OCI-LY7 (cell line): ENCODE measurements around the gene BBS9.

Experiments used
- EZH2phosphoT487 ChIP-seq: fragments of 200-600 bp; sonication (generic); IDR thresholded peaks from 2 replicates; pipeline ENCODE4 v1.6.1; 2018; ENCODE audit warnings: low read depth, borderline replicate concordance, mild to moderate bottlenecking, mixed run types, antibody characterized with exemption, low read length, moderate library complexity, mixed read lengths
- TF ChIP-seq, protein P1 (sequence below): fragments of 200-600 bp; sonication (generic); conservative IDR thresholded peaks from 2 replicates; pipeline ENCODE4 v1.5.1; 2014; ENCODE audit warnings: mild to moderate bottlenecking, antibody characterized with exemption, low read length, moderate library complexity, mixed read lengths

DNA sequence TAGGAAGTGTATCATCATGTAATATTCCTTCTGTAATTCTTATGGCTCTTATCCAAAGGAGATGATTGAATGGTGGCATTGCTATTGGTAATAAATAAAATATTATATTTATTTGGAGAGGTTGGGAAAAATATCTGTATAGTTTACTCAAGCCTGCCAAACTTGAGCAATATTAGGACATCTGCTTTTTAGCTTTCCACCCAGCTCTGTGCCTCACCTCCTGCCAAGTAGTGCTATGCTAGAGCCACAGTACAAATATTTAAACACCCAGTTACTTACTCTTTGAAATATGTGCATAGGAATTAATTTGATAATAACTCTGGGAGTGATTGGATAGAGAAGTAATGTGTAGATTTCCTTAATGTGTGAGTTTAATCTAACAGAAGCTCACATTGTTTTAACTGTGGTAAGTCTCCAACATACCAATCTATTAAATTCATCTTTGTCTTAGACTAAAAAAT, 129.2 kb downstream of the BBS9 start:
- TF ChIP-seq, protein P1, sequence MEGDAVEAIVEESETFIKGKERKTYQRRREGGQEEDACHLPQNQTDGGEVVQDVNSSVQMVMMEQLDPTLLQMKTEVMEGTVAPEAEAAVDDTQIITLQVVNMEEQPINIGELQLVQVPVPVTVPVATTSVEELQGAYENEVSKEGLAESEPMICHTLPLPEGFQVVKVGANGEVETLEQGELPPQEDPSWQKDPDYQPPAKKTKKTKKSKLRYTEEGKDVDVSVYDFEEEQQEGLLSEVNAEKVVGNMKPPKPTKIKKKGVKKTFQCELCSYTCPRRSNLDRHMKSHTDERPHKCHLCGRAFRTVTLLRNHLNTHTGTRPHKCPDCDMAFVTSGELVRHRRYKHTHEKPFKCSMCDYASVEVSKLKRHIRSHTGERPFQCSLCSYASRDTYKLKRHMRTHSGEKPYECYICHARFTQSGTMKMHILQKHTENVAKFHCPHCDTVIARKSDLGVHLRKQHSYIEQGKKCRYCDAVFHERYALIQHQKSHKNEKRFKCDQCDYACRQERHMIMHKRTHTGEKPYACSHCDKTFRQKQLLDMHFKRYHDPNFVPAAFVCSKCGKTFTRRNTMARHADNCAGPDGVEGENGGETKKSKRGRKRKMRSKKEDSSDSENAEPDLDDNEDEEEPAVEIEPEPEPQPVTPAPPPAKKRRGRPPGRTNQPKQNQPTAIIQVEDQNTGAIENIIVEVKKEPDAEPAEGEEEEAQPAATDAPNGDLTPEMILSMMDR: no peak
- TF ChIP-seq EZH2phosphoT487: no peak
